GM19023 (cell line): ENCODE data around the gene MGST2.
A peak's percentile ranks its signal among the peaks of the same experiment; 100 is the strongest.

Experiments
- ATAC-seq: cut with Tn5 transposase; IDR thresholded peaks from one replicate; pipeline ENCODE4 v1.9.1; 2021; ENCODE audit warnings: mild to moderate bottlenecking, moderate library complexity; ENCODE audit not compliant: unreplicated experiment

The MGST2 gene

DNA sequence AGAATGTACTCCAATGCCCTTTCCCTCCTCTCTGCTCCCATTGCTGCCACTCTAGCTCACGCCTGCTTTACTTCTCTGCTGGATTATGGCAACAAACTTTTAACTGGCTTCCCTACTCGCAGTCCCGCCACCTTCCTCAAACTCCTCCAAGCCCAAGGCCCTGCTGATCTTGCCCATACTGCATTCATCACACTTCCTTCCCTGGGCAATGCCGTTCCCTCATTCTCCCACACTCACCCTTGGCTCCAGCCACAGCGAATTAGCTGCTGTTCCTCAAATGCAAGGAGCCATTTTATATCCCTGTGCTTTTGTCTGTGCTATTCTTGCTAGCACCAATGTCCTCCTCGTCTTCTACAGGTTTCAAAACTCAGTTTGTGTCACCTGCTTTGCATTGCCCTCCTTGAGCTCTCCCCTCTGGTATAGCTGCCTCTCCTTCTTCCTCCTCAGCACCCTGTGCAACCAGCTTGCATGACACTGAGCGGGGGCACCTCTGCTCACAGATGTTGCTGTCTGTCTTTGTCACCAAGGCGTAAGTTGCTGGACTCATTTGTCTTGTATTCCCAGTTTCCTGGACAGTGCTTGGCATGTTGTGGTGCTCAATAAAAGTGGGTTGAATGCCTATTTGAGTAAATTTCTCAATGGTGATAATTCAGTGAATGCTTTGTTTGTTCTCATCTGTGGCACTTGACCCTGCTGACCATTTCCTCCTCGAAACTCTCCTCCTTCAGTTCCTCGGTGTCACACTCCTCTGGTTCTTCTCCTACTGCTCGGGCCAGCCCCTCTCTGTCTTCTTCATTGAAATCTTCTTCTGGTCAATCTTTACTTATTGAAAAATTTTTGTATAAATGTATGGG is 22.4 kb upstream of the MGST2 start:
- ATAC-seq: no peak

DNA sequence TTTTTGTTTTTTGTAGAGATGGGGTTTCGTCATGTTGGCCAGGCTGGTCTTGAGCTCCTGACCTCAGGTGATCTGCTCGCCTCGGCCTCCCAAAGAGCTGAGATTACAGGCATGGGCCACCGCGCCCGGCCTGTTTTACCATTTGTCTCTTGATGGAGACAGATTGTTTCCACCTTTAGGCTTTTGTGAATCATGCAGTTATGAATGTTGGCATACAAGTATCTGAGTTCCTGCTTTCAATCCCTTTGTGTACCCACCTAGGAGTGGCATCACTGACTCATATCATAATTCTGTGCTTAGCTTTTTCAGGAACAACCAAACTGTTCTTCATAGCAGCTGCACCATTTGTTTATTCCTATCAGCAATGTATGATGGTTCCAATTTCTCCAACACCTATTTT is 20.2 kb upstream of the MGST2 start:
- ATAC-seq: no peak

GRCh38 chr4:139647184-139647583 is 18.4 kb upstream of the MGST2 start:
- ATAC-seq: no peak

- no peak for ATAC-seq
Observed at GRCh38 chr4:139647952-139648351, 17.7 kb upstream of the MGST2 start.

- ATAC-seq: peak; percentile 84
Observed at GRCh38 chr4:139651282-139652194, 14.1 kb upstream of the MGST2 start.

- ATAC-seq: no peak
Observed at GRCh38 chr4:139654516-139654915, 11.1 kb upstream of the MGST2 start.

- ATAC-seq: no peak
Observed at GRCh38 chr4:139655116-139655515, 10.5 kb upstream of the MGST2 start.

- peak; percentile 59 for ATAC-seq
Observed at GRCh38 chr4:139656614-139657486, 8.8 kb upstream of the MGST2 start.

DNA sequence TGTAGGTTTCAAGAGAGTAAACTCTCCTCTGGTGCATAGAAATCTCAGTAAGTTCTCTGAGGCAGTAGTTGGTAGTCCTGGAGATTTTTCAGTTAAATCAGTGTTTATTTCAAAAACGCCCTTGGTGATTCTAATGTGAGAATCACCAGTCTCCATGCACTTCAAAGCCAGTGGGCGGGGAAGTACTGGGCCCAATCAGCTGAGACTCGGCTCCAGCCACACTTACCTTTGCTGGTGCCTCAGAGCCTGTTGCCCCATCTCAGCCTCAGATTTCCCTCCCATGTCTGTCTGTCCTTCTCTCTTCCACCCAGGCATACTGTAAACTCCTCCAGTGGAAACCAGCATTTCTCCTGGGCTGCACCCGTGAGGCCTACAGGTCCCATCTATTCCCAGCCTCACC is 7.4 kb upstream of the MGST2 start:
- no peak for ATAC-seq

GRCh38 chr4:139658586-139659382 is 6.8 kb upstream of the MGST2 start:
- ATAC-seq: no peak

GRCh38 chr4:139659735-139660424 is 5.7 kb upstream of the MGST2 start:
- ATAC-seq: no peak

DNA sequence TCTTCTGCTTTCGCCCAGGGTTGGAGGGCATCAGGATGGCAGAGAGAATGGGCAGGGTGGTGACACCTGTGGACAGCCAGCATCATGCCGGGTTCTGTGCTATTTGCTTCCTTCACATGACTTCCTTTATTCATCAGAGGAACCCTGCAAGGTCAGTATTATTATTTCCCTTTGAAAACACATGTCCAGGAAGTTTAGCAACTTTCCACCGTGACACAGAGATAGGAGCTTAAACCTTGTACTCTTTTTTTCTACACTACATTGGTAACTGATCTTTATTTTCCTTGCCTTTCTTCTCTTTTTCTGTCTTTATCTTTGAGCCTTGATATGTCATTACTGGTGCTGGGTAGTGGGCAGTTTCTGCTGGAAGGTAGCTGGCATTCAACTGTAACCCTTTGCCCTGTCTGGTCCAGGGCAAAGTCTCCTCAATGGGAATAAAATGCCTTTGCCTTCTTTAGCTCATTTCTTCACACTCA is 5.0 kb upstream of the MGST2 start:
- no peak for ATAC-seq

DNA sequence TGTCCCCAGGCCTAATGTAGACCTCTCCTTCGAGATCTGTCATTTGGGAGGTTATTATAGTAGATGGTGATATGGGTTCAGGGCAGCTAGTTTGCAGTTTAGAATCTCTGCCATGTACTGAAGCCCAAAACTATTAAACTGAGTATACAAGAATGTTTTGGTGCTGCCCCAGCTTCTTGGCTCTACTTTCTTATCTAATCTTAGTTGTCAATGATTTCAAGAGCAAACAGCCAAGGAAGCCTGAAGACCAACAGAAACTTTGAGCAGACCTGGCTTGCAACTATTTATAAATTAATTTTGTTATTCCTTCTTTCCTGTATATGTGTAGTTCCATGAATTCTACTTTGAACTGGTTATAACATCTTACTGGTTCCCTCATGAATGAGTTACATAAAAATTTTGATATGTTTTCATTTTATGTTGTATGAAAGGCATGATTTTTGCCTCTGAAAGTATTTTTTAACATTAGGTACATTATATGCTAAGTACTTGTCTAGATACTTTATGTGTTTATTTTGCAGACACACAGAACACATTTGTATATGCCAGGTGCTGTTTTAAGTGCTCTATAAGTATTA is 2.0 kb upstream of the MGST2 start:
- ATAC-seq: no peak

DNA sequence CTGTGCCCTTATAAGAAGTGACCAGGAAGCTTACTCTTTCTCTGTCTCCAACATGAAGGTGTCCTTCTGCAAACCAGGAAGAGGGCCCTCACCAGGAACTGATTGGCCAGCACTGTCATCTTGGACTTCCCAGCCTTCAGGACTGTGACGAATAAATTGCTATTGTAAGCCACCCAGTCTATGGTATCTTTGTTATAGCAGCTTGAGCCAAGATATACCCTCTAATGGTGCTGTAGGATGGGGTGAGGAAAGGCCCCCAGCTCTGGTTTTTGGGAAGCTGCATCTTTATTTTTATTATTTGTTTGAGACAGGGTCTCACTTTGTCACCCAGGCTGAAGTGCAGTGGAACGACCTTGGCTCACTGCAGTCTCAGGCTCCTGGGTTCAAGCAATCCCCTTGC is 1.2 kb upstream of the MGST2 start:
- no peak for ATAC-seq

DNA sequence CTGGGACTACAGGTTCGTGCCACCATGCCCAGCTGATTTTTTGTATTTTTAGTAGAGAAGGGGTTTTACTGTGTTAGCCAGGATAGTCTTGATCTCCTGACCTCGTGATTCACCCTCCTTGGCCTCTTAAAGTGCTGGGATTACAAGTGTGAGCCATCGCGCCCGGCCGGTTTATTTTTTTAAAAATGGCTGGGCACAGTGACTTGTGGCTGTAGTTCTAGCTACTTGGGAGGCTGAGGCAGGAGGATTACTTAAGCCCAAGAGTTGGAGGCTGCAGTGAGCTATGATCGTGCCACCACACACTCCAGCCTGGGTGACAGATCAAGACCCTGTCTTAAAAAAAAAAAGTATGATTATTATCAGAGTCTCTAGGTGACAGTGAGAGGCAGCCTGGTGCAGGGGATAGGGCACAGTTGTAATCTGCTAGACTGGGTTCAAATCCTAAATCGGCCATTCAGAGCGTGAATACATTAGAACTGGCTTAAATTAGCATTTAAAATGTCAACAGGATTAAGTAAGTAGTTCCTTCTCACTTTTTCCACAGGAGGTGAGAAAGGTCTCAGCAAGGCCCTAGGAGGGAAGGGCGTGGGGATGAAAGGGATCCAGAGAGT is 435 bp upstream of the MGST2 start:
- ATAC-seq: no peak

DNA sequence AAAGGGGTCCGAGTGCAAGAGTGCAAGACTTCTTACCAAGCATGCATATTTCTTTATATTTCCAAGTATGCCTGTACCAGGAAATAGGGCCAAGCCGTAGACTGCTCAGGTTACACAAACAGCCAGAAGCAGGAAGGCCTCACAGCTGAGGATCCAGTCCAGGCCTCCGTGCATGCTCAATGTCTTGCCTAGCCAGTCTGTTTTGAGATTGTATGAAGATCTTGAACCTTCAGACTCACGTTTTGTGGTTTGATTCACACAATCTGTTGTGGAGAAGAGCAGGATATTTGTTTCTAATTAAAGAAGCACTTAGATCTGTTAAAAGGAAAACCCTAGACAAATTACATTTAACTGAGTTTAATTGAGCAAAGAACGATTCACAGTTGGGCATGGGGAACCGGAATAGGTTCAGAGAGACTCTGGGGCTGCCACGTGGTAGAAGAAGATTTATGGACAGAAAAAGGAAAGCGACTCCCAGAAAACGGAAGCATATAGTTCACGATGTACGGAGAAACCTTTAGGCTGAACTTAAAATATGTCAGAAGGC is 1.2 kb downstream of the MGST2 start:
- ATAC-seq: no peak

- ATAC-seq: no peak
Observed at GRCh38 chr4:139668036-139668435, 2.4 kb downstream of the MGST2 start.

- no peak for ATAC-seq
Observed at GRCh38 chr4:139668658-139669201, 3.1 kb downstream of the MGST2 start.
